VCaP (cell line): ENCODE measurements around the gene SLC1A2.

Source experiments
- H3K27ac ChIP-seq: fragments of 450-650 bp; 2 replicates; pipeline ENCODE4 v1.5.1; 2017
- CTCF ChIP-seq: fragments of 450-650 bp; conservative IDR thresholded peaks from 2 replicates; pipeline ENCODE4 v1.5.1; 2017; ENCODE audit warnings: mild to moderate bottlenecking, moderate library complexity

SLC1A2 gene

DNA sequence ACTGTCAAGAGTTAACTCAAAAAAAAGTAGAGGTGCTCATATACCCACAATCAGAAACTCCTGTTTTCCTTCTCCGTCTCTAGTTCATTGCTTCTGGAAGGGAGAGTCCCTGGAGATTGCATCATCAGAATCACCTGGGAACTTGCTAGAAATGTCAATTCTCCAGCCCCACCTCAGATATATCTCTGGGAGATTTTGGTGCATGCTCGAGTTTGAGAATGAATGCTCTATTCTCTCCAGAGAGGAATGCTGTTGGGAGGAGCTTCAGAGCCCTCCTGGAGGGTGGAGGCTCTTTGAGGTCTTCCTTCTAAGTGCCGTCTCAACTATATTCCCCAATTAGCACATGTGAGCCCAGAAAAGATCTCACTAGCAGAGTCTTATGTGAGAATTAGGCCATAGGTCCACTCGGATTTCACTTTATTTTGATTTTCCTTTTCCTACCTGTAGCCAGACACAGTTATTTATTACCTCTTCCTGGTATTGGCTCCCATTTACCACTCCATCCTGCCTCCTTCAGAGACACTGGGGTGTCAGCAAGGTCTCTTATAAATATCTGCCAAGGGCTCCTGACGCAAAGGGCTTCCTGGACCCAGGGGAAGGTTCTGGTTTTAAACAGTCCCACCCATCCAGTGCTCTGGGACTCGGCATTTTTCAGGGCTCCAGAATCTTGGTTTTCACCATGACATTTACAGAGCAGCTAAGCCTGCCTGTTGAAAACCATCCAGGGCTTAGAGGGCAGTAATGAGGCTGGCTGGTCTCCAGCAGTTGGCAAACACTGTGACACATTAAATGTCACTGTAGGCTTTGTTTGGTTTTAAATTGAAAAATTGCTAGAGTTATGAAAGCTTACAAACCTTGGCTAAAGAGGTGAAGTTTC, 144.2 kb downstream of the SLC1A2 start:
- peak; percentile 34 for TF ChIP-seq CTCF
- peak overlapping the region; percentile 77 for H3K27ac ChIP-seq

- no peak for TF ChIP-seq CTCF
- H3K27ac ChIP-seq, result no peak overlapping the region
Observed at GRCh38 chr11:35272391-35272902, 146.9 kb downstream of the SLC1A2 start.

- H3K27ac ChIP-seq, result no peak overlapping the region
- no peak for TF ChIP-seq CTCF
Observed at GRCh38 chr11:35271031-35271430, 148.3 kb downstream of the SLC1A2 start.

DNA sequence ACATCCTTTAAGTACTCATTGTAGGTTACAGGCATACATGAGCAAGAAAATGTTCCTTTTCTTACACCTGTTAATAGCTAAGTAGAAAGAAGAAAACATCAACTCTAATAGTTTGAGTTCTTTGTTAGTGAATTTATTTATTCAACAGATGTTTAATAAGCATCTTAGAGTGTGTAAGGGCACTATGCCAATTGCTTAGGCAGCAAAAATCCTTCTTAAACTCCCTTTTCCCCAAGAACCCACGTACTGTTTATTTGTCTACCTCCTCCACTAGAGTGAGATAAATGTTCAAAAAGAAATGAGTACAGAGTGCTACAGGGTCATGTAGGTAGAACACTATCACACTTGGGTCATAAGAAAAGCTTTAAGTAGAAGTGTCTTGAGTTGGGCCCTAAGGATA, 149.0 kb downstream of the SLC1A2 start:
- no peak for TF ChIP-seq CTCF

GRCh38 chr11:35267504-35267903, 151.9 kb downstream of the SLC1A2 start:
- no peak overlapping the region for H3K27ac ChIP-seq
- TF ChIP-seq CTCF, result no peak

More for the DNA sequence above, 149.0 kb downstream of the SLC1A2 start:
- H3K27ac ChIP-seq, result no peak overlapping the region

GRCh38 chr11:35265755-35266454, 153.5 kb downstream of the SLC1A2 start:
- TF ChIP-seq CTCF, result no peak
- H3K27ac ChIP-seq, result no peak overlapping the region

- H3K27ac ChIP-seq, result no peak overlapping the region
- TF ChIP-seq CTCF, result no peak
Observed at GRCh38 chr11:35262735-35263134, 156.6 kb downstream of the SLC1A2 start.
